ENCODE data around the gene ADH7.

- TF ChIP-seq ZNF17 (CRISPR knock-in tag; IDR thresholded peaks at IDR 0.05): no peak
- TF ChIP-seq ZBTB3 (CRISPR knock-in tag; IDR thresholded peaks at IDR 0.05; ENCODE audit: borderline replicate concordance, low read depth): no peak
- TF ChIP-seq PAX8 (CRISPR knock-in tag; IDR thresholded peaks at IDR 0.05; ENCODE audit: borderline replicate concordance): no peak
- TF ChIP-seq STAT5B (CRISPR knock-in tag; IDR thresholded peaks at IDR 0.05): no peak
- TF ChIP-seq, protein P1, sequence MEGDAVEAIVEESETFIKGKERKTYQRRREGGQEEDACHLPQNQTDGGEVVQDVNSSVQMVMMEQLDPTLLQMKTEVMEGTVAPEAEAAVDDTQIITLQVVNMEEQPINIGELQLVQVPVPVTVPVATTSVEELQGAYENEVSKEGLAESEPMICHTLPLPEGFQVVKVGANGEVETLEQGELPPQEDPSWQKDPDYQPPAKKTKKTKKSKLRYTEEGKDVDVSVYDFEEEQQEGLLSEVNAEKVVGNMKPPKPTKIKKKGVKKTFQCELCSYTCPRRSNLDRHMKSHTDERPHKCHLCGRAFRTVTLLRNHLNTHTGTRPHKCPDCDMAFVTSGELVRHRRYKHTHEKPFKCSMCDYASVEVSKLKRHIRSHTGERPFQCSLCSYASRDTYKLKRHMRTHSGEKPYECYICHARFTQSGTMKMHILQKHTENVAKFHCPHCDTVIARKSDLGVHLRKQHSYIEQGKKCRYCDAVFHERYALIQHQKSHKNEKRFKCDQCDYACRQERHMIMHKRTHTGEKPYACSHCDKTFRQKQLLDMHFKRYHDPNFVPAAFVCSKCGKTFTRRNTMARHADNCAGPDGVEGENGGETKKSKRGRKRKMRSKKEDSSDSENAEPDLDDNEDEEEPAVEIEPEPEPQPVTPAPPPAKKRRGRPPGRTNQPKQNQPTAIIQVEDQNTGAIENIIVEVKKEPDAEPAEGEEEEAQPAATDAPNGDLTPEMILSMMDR (CRISPR knock-in tag; IDR thresholded peaks at IDR 0.05): no peak
- no peak for TF ChIP-seq KDM5A (IDR thresholded peaks at IDR 0.05; ENCODE audit: borderline replicate concordance, low read length)
- TF ChIP-seq, protein P2, sequence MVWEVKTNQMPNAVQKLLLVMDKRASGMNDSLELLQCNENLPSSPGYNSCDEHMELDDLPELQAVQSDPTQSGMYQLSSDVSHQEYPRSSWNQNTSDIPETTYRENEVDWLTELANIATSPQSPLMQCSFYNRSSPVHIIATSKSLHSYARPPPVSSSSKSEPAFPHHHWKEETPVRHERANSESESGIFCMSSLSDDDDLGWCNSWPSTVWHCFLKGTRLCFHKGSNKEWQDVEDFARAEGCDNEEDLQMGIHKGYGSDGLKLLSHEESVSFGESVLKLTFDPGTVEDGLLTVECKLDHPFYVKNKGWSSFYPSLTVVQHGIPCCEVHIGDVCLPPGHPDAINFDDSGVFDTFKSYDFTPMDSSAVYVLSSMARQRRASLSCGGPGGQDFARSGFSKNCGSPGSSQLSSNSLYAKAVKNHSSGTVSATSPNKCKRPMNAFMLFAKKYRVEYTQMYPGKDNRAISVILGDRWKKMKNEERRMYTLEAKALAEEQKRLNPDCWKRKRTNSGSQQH (CRISPR knock-in tag; IDR thresholded peaks at IDR 0.05; ENCODE audit: low read depth): no peak
- TF ChIP-seq, protein P3, sequence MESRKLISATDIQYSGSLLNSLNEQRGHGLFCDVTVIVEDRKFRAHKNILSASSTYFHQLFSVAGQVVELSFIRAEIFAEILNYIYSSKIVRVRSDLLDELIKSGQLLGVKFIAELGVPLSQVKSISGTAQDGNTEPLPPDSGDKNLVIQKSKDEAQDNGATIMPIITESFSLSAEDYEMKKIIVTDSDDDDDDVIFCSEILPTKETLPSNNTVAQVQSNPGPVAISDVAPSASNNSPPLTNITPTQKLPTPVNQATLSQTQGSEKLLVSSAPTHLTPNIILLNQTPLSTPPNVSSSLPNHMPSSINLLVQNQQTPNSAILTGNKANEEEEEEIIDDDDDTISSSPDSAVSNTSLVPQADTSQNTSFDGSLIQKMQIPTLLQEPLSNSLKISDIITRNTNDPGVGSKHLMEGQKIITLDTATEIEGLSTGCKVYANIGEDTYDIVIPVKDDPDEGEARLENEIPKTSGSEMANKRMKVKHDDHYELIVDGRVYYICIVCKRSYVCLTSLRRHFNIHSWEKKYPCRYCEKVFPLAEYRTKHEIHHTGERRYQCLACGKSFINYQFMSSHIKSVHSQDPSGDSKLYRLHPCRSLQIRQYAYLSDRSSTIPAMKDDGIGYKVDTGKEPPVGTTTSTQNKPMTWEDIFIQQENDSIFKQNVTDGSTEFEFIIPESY (CRISPR knock-in tag; IDR thresholded peaks at IDR 0.05): no peak
- no peak for TF ChIP-seq YY1 (IDR thresholded peaks at IDR 0.05; ENCODE audit: insufficient read depth, insufficient replicate concordance, low read depth, low read length)
Measured at GRCh38 chr4:99379571-99379970, 55.6 kb downstream of the ADH7 start.

Measured in HepG2 (cell line).